T-helper 17 cell (primary cell): ENCODE data around the gene HTRA1. TPM values are rescaled to one million over a fixed set of nuclear protein-coding genes. Genes with fewer than 3 reads are reported as not detected.

Experiments
- ATAC-seq: fragments of 150-1000 bp; cut with Tn5 transposase; 2 replicates; pipeline ENCODE4 v1.10.0; 2021; ENCODE audit warnings: mild to moderate bottlenecking, moderate library complexity
- DNase-seq, 3 donors: peaks; one replicate each; pipeline versions ENCODE4 v3.0.0 to v3.0.0-alpha.2; 2020 to 2021
- H3K9me3 ChIP-seq: one replicate; pipeline ENCODE4 v1.7.0; 2013; ENCODE audit warnings: low read length, mild to moderate bottlenecking; ENCODE audit not compliant: control insufficient read depth, poor library complexity, severe bottlenecking
- H3K27ac Mint-ChIP-seq: one replicate; pipeline ENCODE4 v1.8.0; 2022; ENCODE audit warnings: mild to moderate bottlenecking, moderate library complexity, mixed read lengths
- H3K27me3 Mint-ChIP-seq: one replicate; pipeline ENCODE4 v1.8.0; 2022; ENCODE audit warnings: mixed read lengths
- H3K36me3 Mint-ChIP-seq: one replicate; pipeline ENCODE4 v1.8.0; 2022; ENCODE audit warnings: low read depth, mixed read lengths
- H3K4me1 Mint-ChIP-seq: one replicate; pipeline ENCODE4 v1.8.0; 2022; ENCODE audit warnings: mild to moderate bottlenecking, mixed read lengths
- H3K4me3 Mint-ChIP-seq: one replicate; pipeline ENCODE4 v1.8.0; 2022; ENCODE audit warnings: mild to moderate bottlenecking, moderate library complexity, mixed read lengths
- total RNA-seq, 4 donors: library from RNA in 2 of 4; stranded (reverse) in 2 of 4; gene quantifications; one replicate each; pipeline ENCODE4 v1.2.3 and lab custom pipeline; 2022 to 2026

HTRA1 gene
- total RNA-seq, 2 donors from 2014 or later = 0.30 to 0.55 TPM

- Mint-ChIP-seq H3K27ac (no peak overlapping the region), H3K36me3 (no peaks in the 10 kb centered on the region), H3K4me3 (no peak overlapping the region), H3K27me3 (no peaks in the 10 kb centered on the region), H3K4me1 (peaks cover 36% of the 10 kb centered on the region)
- DNase-seq (no peak), ATAC-seq (no peak)
- H3K9me3 ChIP-seq = no peaks in the 10 kb centered on the region
These were observed 93.0 kb downstream of the HTRA1 start for GRCh38 chr10:122554131-122555036.

- no peaks in the 10 kb centered on the region for H3K9me3 ChIP-seq
- Mint-ChIP-seq H3K4me3 (no peak overlapping the region), H3K27me3 (no peaks in the 10 kb centered on the region), H3K36me3 (no peaks in the 10 kb centered on the region), H3K27ac (no peak overlapping the region), H3K4me1 (peaks cover 38% of the 10 kb centered on the region)
- no peak for DNase-seq
- ATAC-seq = no peak
These were observed 94.1 kb downstream of the HTRA1 start for GRCh38 chr10:122555442-122555841.

GRCh38 chr10:122557516-122557915 is 96.2 kb downstream of the HTRA1 start:
- H3K9me3 ChIP-seq = no peaks in the 10 kb centered on the region
- no peak overlapping the region for H3K27ac Mint-ChIP-seq
- ATAC-seq (no peak), DNase-seq (no peak)
- H3K27me3 Mint-ChIP-seq = peaks cover 9% of the 10 kb centered on the region
- peaks cover 6% of the 10 kb centered on the region for H3K36me3 Mint-ChIP-seq
- H3K4me3 Mint-ChIP-seq = no peak overlapping the region
- H3K4me1 Mint-ChIP-seq = peaks cover 39% of the 10 kb centered on the region

- H3K36me3 Mint-ChIP-seq = peaks cover 6% of the 10 kb centered on the region
- no peaks in the 10 kb centered on the region for H3K9me3 ChIP-seq
- peak overlapping the region; percentile 39 for H3K27ac Mint-ChIP-seq
- H3K4me1 Mint-ChIP-seq = peaks cover 39% of the 10 kb centered on the region
- no peak overlapping the region for H3K4me3 Mint-ChIP-seq
- ATAC-seq (peak; percentile 63), DNase-seq (no peak)
- peaks cover 9% of the 10 kb centered on the region for H3K27me3 Mint-ChIP-seq
These were observed 97.1 kb downstream of the HTRA1 start for GRCh38 chr10:122558452-122558851.

- ATAC-seq (peak; percentile 41), DNase-seq (no peak)
- Mint-ChIP-seq H3K36me3 (peaks cover 6% of the 10 kb centered on the region), H3K4me3 (peak overlapping the region; percentile 4), H3K27ac (peak overlapping the region; percentile 39), H3K27me3 (peaks cover 9% of the 10 kb centered on the region), H3K4me1 (peaks cover 39% of the 10 kb centered on the region)
- no peaks in the 10 kb centered on the region for H3K9me3 ChIP-seq
These were observed 97.9 kb downstream of the HTRA1 start for GRCh38 chr10:122559228-122559627.

GRCh38 chr10:122560279-122560804 is 99.0 kb downstream of the HTRA1 start, which contains the start of gene DMBT1:
DMBT1 (plus strand) TSS chr10:122560754; CDS start chr10:122560771, 17 bp downstream.
- DNase-seq = no peak
- Mint-ChIP-seq H3K4me3 (no peak within 1 kb of the TSS), H3K4me1 (peaks cover 39% of the 10 kb centered on the region), H3K36me3 (peaks cover 6% of the 10 kb centered on the region), H3K27ac (no peak within 1 kb of the TSS), H3K27me3 (peaks cover 9% of the 10 kb centered on the region)
- no peak for ATAC-seq
- no peaks in the 10 kb centered on the region for H3K9me3 ChIP-seq

- H3K9me3 ChIP-seq = no peaks in the 10 kb centered on the region
- ATAC-seq (no peak), DNase-seq (no peak)
- no peak overlapping the region for H3K4me3 Mint-ChIP-seq
- peaks cover 44% of the 10 kb centered on the region for H3K4me1 Mint-ChIP-seq
- peaks cover 9% of the 10 kb centered on the region for H3K27me3 Mint-ChIP-seq
- peaks cover 6% of the 10 kb centered on the region for H3K36me3 Mint-ChIP-seq
- H3K27ac Mint-ChIP-seq = no peak overlapping the region
These were observed 99.9 kb downstream of the HTRA1 start for GRCh38 chr10:122561212-122561611.

GRCh38 chr10:122561792-122562191 is 100.4 kb downstream of the HTRA1 start:
- no peak overlapping the region for H3K4me3 Mint-ChIP-seq
- peaks cover 9% of the 10 kb centered on the region for H3K27me3 Mint-ChIP-seq
- peaks cover 6% of the 10 kb centered on the region for H3K36me3 Mint-ChIP-seq
- DNase-seq (no peak), ATAC-seq (no peak)
- peaks cover 44% of the 10 kb centered on the region for H3K4me1 Mint-ChIP-seq
- no peak overlapping the region for H3K27ac Mint-ChIP-seq
- no peaks in the 10 kb centered on the region for H3K9me3 ChIP-seq

Other genes starting within 250 kb of the HTRA1 start
- not detected for gene BTBD16, start 190.3 kb upstream of the HTRA1 start, total RNA-seq
- 10 to 100 TPM; 22.8 to 25.6 TPM for gene PLEKHA1, start 86.8 kb upstream of the HTRA1 start, total RNA-seq
- gene ARMS2, start 6.9 kb upstream of the HTRA1 start, total RNA-seq = not detected
- gene DMBT1, start 99.2 kb downstream of the HTRA1 start, total RNA-seq = not detected
- gene C10orf120, start 238.3 kb downstream of the HTRA1 start, total RNA-seq = not detected